Neural cell (in vitro differentiated cells): ENCODE results near the gene C1orf105.

Experiments used
- EZH2 ChIP-seq: fragments of 200-600, 300-800 bp; shearing (Covaris generic), sonication (generic); IDR thresholded peaks from 2 replicates; pipeline ENCODE4 v1.6.1; 2014; ENCODE audit warnings: antibody characterized with exemption, low read length, borderline replicate concordance, mild to moderate bottlenecking; ENCODE audit not compliant: insufficient read depth, poor library complexity, severe bottlenecking
- MXI1 ChIP-seq: fragments of 450-650 bp; conservative IDR thresholded peaks from 2 replicates; pipeline ENCODE4 v1.6.1; 2014; ENCODE audit warnings: antibody characterized with exemption, mild to moderate bottlenecking; ENCODE audit not compliant: poor library complexity, severe bottlenecking
- POLR2AphosphoS5 ChIP-seq: IDR thresholded peaks from 2 replicates; pipeline ENCODE4 v1.6.1; 2012
- TAF1 ChIP-seq: IDR thresholded peaks from 2 replicates; pipeline ENCODE4 v1.6.1; 2012; ENCODE audit warnings: low read depth
- TF ChIP-seq, protein P1 (sequence below): fragments of 450-650 bp; IDR thresholded peaks from 2 replicates; pipeline ENCODE4 v1.5.1; 2014; ENCODE audit warnings: antibody characterized with exemption, mild to moderate bottlenecking, moderate library complexity; ENCODE audit not compliant: poor library complexity, severe bottlenecking

DNA sequence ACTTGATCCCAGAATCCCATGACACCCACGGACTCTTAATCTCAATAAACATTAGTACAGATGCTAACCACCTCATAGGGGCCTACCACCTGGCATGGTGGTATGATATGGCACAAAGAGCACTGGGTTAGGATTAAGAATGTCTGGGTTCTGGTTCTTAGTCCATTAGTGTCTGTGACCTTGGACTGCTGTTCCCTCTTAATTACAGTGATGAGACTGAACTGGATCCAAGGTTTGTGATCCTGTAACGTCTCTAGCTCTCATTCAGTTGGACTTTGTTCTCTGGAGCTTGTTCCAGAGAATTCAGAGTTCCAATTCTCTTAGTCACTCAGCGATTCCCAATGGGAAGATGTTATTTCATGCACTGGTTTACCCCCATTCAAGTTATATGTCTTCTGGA, 47.0 kb downstream of the C1orf105 start:
- TF ChIP-seq, protein P1, sequence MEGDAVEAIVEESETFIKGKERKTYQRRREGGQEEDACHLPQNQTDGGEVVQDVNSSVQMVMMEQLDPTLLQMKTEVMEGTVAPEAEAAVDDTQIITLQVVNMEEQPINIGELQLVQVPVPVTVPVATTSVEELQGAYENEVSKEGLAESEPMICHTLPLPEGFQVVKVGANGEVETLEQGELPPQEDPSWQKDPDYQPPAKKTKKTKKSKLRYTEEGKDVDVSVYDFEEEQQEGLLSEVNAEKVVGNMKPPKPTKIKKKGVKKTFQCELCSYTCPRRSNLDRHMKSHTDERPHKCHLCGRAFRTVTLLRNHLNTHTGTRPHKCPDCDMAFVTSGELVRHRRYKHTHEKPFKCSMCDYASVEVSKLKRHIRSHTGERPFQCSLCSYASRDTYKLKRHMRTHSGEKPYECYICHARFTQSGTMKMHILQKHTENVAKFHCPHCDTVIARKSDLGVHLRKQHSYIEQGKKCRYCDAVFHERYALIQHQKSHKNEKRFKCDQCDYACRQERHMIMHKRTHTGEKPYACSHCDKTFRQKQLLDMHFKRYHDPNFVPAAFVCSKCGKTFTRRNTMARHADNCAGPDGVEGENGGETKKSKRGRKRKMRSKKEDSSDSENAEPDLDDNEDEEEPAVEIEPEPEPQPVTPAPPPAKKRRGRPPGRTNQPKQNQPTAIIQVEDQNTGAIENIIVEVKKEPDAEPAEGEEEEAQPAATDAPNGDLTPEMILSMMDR, result no peak
- TF ChIP-seq TAF1 (no peak), MXI1 (no peak), POLR2AphosphoS5 (no peak), EZH2 (no peak)
